ENCODE results near the gene PTPRM. TPM values are rescaled to one million over a fixed set of nuclear protein-coding genes. Genes with fewer than 3 reads are reported as not detected.

The PTPRM gene
- total and polyA plus RNA-seq, 2 of the 4 experiments (the other 2 are of a cell fraction) = 28.3 to 51.2 TPM

GRCh38 chr18:8366656-8367055 lies 799.5 kb downstream of the PTPRM start:
- Histone ChIP-seq H3K27me3 (ENCODE audit: control insufficient read depth, insufficient read depth, low read length) (peaks cover 3% of the 10 kb centered on the region), H2AFZ (replicated peaks; ENCODE audit: low read length, poor library complexity) (no peak overlapping the region), H3K18ac (ENCODE audit: low read depth, low read length) (no peak overlapping the region), H3K56ac (ENCODE audit: extremely low read depth, insufficient read depth, low read length) (no peak overlapping the region), H3K9me1 (ENCODE audit: insufficient read depth, low read length) (peaks cover 8% of the 10 kb centered on the region; the same call in 1 of the 2 replicates), H3K9ac (ENCODE audit: low read depth, low read length) (no peak overlapping the region), H3K79me1 (ENCODE audit: low read depth in 1 of 2, low read length in 2 of 2) (no peaks in the 10 kb centered on the region), H2BK5ac (ENCODE audit: low read depth, low read length, poor library complexity, severe bottlenecking) (no peak overlapping the region), H3K14ac (replicated peaks; ENCODE audit: low read depth, low read length) (no peak overlapping the region), H3K27ac (ENCODE audit: insufficient read depth, low read length) (no peak overlapping the region), H3K4me3 (ENCODE audit: insufficient read depth, low read depth, low read length) (no peak overlapping the region), H2BK120ac (ENCODE audit: low read depth, low read length) (no peak overlapping the region), H4K91ac (ENCODE audit: insufficient read depth, low read depth, low read length) (no peak overlapping the region), H3K4me2 (ENCODE audit: low read depth, low read length) (no peak overlapping the region), H2BK15ac (ENCODE audit: low read depth, low read length) (no peak overlapping the region), H2AK5ac (ENCODE audit: low read depth, low read length) (no peak overlapping the region), H3K4ac (ENCODE audit: low read depth, low read length) (no peak overlapping the region), H2AK9ac (replicated peaks; ENCODE audit: low read depth, low read length, poor library complexity) (no peak overlapping the region), H3K23ac (ENCODE audit: low read depth, low read length) (no peak overlapping the region), H3K36me3 (ENCODE audit: control insufficient read depth, insufficient read depth, low read length) (no peaks in the 10 kb centered on the region; the same call in 1 of the 2 replicates), H4K8ac (ENCODE audit: low read depth in 2 of 2, low read length in 2 of 2) (no peak overlapping the region), H4K5ac (ENCODE audit: low read depth, low read length) (no peak overlapping the region), H4K20me1 (ENCODE audit: insufficient read depth, low read length) (no peaks in the 10 kb centered on the region), H3K4me1 (ENCODE audit: control insufficient read depth, insufficient read depth, low read length) (peaks cover 13% of the 10 kb centered on the region), H2BK20ac (ENCODE audit: low read depth, low read length) (no peak overlapping the region), H3K9me3 (ENCODE audit: control insufficient read depth, insufficient read depth, low read length) (no peaks in the 10 kb centered on the region)
- POLR2A ChIA-PET (ENCODE audit: unreplicated experiment) = no interaction called here
- dilution Hi-C loops (cut with HindIII; ENCODE audit: low sequenced_read_pairs, unreplicated experiment) = no loop called here
- ATAC-seq (ENCODE audit: low read depth) (no peak), DNase-seq (no peak)
- 60% methylated on average over 12 of the region's 16 CpGs; no CpG with 5 or more reads in 1 of the 2 experiments for WGBS, 2 experiments (ENCODE audit: extremely low coverage in 2 of 2, insufficient read length in 1 of 2)
- in situ Hi-C loops (cut with MboI; ENCODE audit: low sequenced_read_pairs) = no loop called here
- BruUV-seq (replicated peaks) = no TSS peak
- TF ChIP-seq MAFK (IDR thresholded peaks at IDR 0.05; ENCODE audit: low read depth, low read length) (no peak), ELK1 (IDR thresholded peaks at IDR 0.05; ENCODE audit: borderline replicate concordance, low read depth, low read length) (no peak), MAZ (IDR thresholded peaks at IDR 0.05; ENCODE audit: borderline replicate concordance, low read depth, low read length) (no peak), SMC3 (IDR thresholded peaks at IDR 0.05; ENCODE audit: low read depth, low read length) (no peak), FOS (IDR thresholded peaks at IDR 0.05; ENCODE audit: low read depth, low read length) (no peak), MXI1 (IDR thresholded peaks at IDR 0.05; ENCODE audit: borderline replicate concordance, low read depth, low read length) (no peak), POLR2A (IDR thresholded peaks at IDR 0.05; ENCODE audit: low read depth, low read length) (no peak)
- CTCF ChIA-PET = no interaction called here
- intact Hi-C loops (cut with micrococcal nuclease) = no loop called here
